Natural killer cell (primary cell): ENCODE data around the gene CRYBG1. TPM values are rescaled to one million over a fixed set of nuclear protein-coding genes. Genes with fewer than 3 reads are reported as not detected.

Experiments used
- ATAC-seq, 3 donors: fragments of 150-1000 bp in 2 of 3; fragments of 200-7000 bp in 1 of 3; cut with Tn5 transposase; 1 replicate in 1 of 3; 2 replicates in 2 of 3; pipeline ENCODE4 v1.10.0; 2021; ENCODE audit warnings: mild to moderate bottlenecking in 2 of 3, moderate library complexity in 2 of 3
- DNase-seq, 2 donors: peaks; one replicate each; pipeline versions ENCODE4 v3.0.0 to v3.0.0-alpha.2; 2013 to 2021; ENCODE audit warnings: mixed read lengths in 1 of 2
- H3K27ac ChIP-seq: one replicate; pipeline ENCODE4 v1.5.1; 2013; ENCODE audit warnings: mild to moderate bottlenecking, low read length
- H3K27me3 ChIP-seq: one replicate; pipeline ENCODE4 v1.6.1; 2013; ENCODE audit warnings: low read length; ENCODE audit not compliant: control insufficient read depth, insufficient read depth
- H3K36me3 ChIP-seq: one replicate; pipeline ENCODE4 v1.6.1; 2013; ENCODE audit warnings: low read length; ENCODE audit not compliant: control insufficient read depth, insufficient read depth
- H3K4me1 ChIP-seq: one replicate; pipeline ENCODE4 v1.6.1; 2013; ENCODE audit warnings: low read length; ENCODE audit not compliant: control insufficient read depth, insufficient read depth
- H3K4me3 ChIP-seq: one replicate; pipeline ENCODE4 v1.5.1; 2013; ENCODE audit warnings: low read length
- H3K9me3 ChIP-seq: one replicate; pipeline ENCODE4 v1.6.1; 2013; ENCODE audit warnings: low read length; ENCODE audit not compliant: control insufficient read depth, insufficient read depth
- H3K27ac Mint-ChIP-seq, 2 donors: one replicate each; pipeline ENCODE4 v1.8.0; 2022; ENCODE audit warnings: mild to moderate bottlenecking in 2 of 2, mixed read lengths in 2 of 2, moderate library complexity in 1 of 2
- H3K27me3 Mint-ChIP-seq, 2 donors: one replicate each; pipeline ENCODE4 v1.8.0; 2022; ENCODE audit warnings: low read depth in 2 of 2, mixed read lengths in 2 of 2
- H3K36me3 Mint-ChIP-seq: one replicate; pipeline ENCODE4 v1.8.0; 2022; ENCODE audit warnings: mixed read lengths
- H3K4me1 Mint-ChIP-seq, 2 donors: one replicate each; pipeline ENCODE4 v1.8.0; 2022; ENCODE audit warnings: mixed read lengths in 2 of 2
- H3K4me3 Mint-ChIP-seq: one replicate; pipeline ENCODE4 v1.8.0; 2022; ENCODE audit warnings: mild to moderate bottlenecking, moderate library complexity, mixed read lengths
- H3K9me3 Mint-ChIP-seq, 2 donors: one replicate each; pipeline ENCODE4 v1.8.0; 2022; ENCODE audit warnings: mixed read lengths in 2 of 2
- CTCF ChIP-seq: fragments of 200-600 bp; IDR thresholded peaks from one replicate; pipeline ENCODE4 v1.8.0; 2022; ENCODE audit warnings: antibody characterized with exemption
- WGBS: methylation state at CpG from one replicate; pipeline ENCODE4 v1.1.7; 2013; ENCODE audit warnings: missing lambda C conversion rate; ENCODE audit not compliant: insufficient coverage; 5-methylcytosine and 5-hydroxymethylcytosine counted together
- intact Hi-C: fragments of 100-400 bp; cut with micrococcal nuclease; formaldehyde crosslinking; loops from one replicate; pipeline ENCODE4 v1.14.2; 2022
- total RNA-seq, 4 donors: library from RNA; stranded (reverse); fragments of 120-200 nt in 1 of 4; gene quantifications; one replicate each; pipeline versions ENCODE4 v1.2.3 to v1.2.4, GENCODE V29; 2013 to 2022

The CRYBG1 gene
- total RNA-seq, 3 donors from 2014 or later (not counting 1 experiment from before 2014, with no cell fraction given), result 16.3 to 21.8 (median 17.5) TPM

GRCh38 chr6:106475284-106475683 lies 114.8 kb downstream of the CRYBG1 start:
- TF ChIP-seq CTCF, result no peak
- H3K27ac Mint-ChIP-seq, result no peak overlapping the region

GRCh38 chr6:106476331-106477105 lies 116.0 kb downstream of the CRYBG1 start:
- Histone ChIP-seq H3K27ac (no peak overlapping the region), H3K36me3 (no peaks in the 10 kb centered on the region), H3K9me3 (no peaks in the 10 kb centered on the region), H3K4me3 (no peak overlapping the region), H3K27me3 (no peaks in the 10 kb centered on the region), H3K4me1 (peaks cover 5% of the 10 kb centered on the region)
- Mint-ChIP-seq H3K27me3 (peaks cover 7 to 10% of the 10 kb centered on the region in 2 donors), H3K27ac (no peak overlapping the region), H3K36me3 (no peaks in the 10 kb centered on the region), H3K4me3 (no peak overlapping the region), H3K9me3 (no peaks in the 10 kb centered on the region), H3K4me1 (no peaks in the 10 kb centered on the region)
- ATAC-seq, result no peak
- intact Hi-C loops, result no loop called here
- no CpG with 5 or more reads among the region's 2 CpGs for WGBS
- no peak for DNase-seq
- no peak for TF ChIP-seq CTCF

More at GRCh38 chr6:106475284-106475683, 114.8 kb downstream of the CRYBG1 start:
- intact Hi-C loops, result no loop called here
- H3K36me3 ChIP-seq, result no peaks in the 10 kb centered on the region
- no peaks in the 10 kb centered on the region for H3K9me3 Mint-ChIP-seq
- peaks cover 7 to 10% of the 10 kb centered on the region in 2 donors for H3K27me3 Mint-ChIP-seq
- no peak overlapping the region for H3K4me3 ChIP-seq
- DNase-seq, result no peak
- H3K4me1 ChIP-seq, result peaks cover 5% of the 10 kb centered on the region
- no peaks in the 10 kb centered on the region for H3K27me3 ChIP-seq
- H3K4me3 Mint-ChIP-seq, result no peak overlapping the region
- no peaks in the 10 kb centered on the region for H3K9me3 ChIP-seq
- ATAC-seq, result no peak
- H3K27ac ChIP-seq, result no peak overlapping the region
- no peaks in the 10 kb centered on the region for H3K36me3 Mint-ChIP-seq
- H3K4me1 Mint-ChIP-seq, result no peaks in the 10 kb centered on the region
- 73% methylated on average over 6 of the region's 6 CpGs for WGBS

GRCh38 chr6:106477146-106477545 lies 116.6 kb downstream of the CRYBG1 start:
- H3K4me3 ChIP-seq, result no peak overlapping the region
- Mint-ChIP-seq H3K4me3 (no peak overlapping the region), H3K4me1 (no peaks in the 10 kb centered on the region), H3K36me3 (no peaks in the 10 kb centered on the region), H3K27ac (no peak overlapping the region), H3K9me3 (no peaks in the 10 kb centered on the region), H3K27me3 (peaks cover 7 to 10% of the 10 kb centered on the region in 2 donors)
- WGBS, result 13% methylated on average over 1 of the region's 3 CpGs
- no peak overlapping the region for H3K27ac ChIP-seq
- no peaks in the 10 kb centered on the region for H3K27me3 ChIP-seq
- H3K36me3 ChIP-seq, result no peaks in the 10 kb centered on the region
- DNase-seq (no peak), ATAC-seq (no peak)
- H3K4me1 ChIP-seq, result peaks cover 5% of the 10 kb centered on the region
- intact Hi-C loops, result no loop called here
- no peaks in the 10 kb centered on the region for H3K9me3 ChIP-seq
- no peak for TF ChIP-seq CTCF

GRCh38 chr6:106477790-106478189 lies 117.3 kb downstream of the CRYBG1 start:
- peaks cover 5% of the 10 kb centered on the region for H3K4me1 ChIP-seq
- Mint-ChIP-seq H3K27ac (no peak overlapping the region), H3K4me1 (no peaks in the 10 kb centered on the region)

More at GRCh38 chr6:106477790-106478189, 117.3 kb downstream of the CRYBG1 start:
- DNase-seq (peak in 1 of 2 donors; percentile 41), ATAC-seq (no peak)
- H3K36me3 ChIP-seq, result no peaks in the 10 kb centered on the region
- Mint-ChIP-seq H3K9me3 (no peaks in the 10 kb centered on the region), H3K4me3 (no peak overlapping the region), H3K36me3 (no peaks in the 10 kb centered on the region), H3K27me3 (peaks cover 7 to 10% of the 10 kb centered on the region in 2 donors)
- 52% methylated on average over 6 of the region's 6 CpGs for WGBS
- intact Hi-C loops, result no loop called here
- no peak overlapping the region for H3K27ac ChIP-seq
- TF ChIP-seq CTCF, result no peak
- H3K9me3 ChIP-seq, result no peaks in the 10 kb centered on the region
- no peaks in the 10 kb centered on the region for H3K27me3 ChIP-seq
- H3K4me3 ChIP-seq, result no peak overlapping the region
